Measurements from ENCODE around the gene LSM12. TPM values are rescaled to one million over a fixed set of nuclear protein-coding genes. Genes with fewer than 3 reads are reported as not detected.

Gene LSM12
- total RNA-seq, 2 experiments from 2014 or later, result 61.9 to 62.5 TPM

GRCh38 chr17:44093231-44093900, 26.9 kb upstream of the LSM12 start:
- ChIA-PET CTCF (no interaction called here), POLR2A (interaction anchor here (0.9 kb wide), 1 partner anchor 93 kb away, joined by 3 read pairs; no protein-coding TSS in a partner anchor)
- no peaks in the 10 kb centered on the region for H3K27me3 Mint-ChIP-seq (ENCODE audit: low read depth)
- no peak overlapping the region for H3K4me3 Mint-ChIP-seq
- no peak overlapping the region for H3K27ac Mint-ChIP-seq
- ATAC-seq (no peak), DNase-seq (no peak)
- no peaks in the 10 kb centered on the region for H3K9me3 Mint-ChIP-seq (ENCODE audit: insufficient read depth)
- H3K36me3 Mint-ChIP-seq (ENCODE audit: low read depth), result peaks cover 5% of the 10 kb centered on the region
- H3K4me1 Mint-ChIP-seq (ENCODE audit: low read depth), result peaks cover 19% of the 10 kb centered on the region

GRCh38 chr17:44092051-44092450, 25.6 kb upstream of the LSM12 start:
- peaks cover 13% of the 10 kb centered on the region for H3K4me1 Mint-ChIP-seq (ENCODE audit: low read depth)
- POLR2A ChIA-PET, result no interaction called here

GRCh38 chr17:44091200-44091997, 24.9 kb upstream of the LSM12 start:
- DNase-seq (no peak), ATAC-seq (no peak)
- Mint-ChIP-seq H3K27me3 (ENCODE audit: low read depth) (no peaks in the 10 kb centered on the region), H3K4me3 (no peak overlapping the region), H3K9me3 (ENCODE audit: insufficient read depth) (no peaks in the 10 kb centered on the region), H3K4me1 (ENCODE audit: low read depth) (peaks cover 15% of the 10 kb centered on the region), H3K27ac (no peak overlapping the region), H3K36me3 (ENCODE audit: low read depth) (peaks cover 5% of the 10 kb centered on the region)
- POLR2A ChIA-PET, result no interaction called here
- CTCF ChIA-PET, result no interaction called here

More at GRCh38 chr17:44092051-44092450, 25.6 kb upstream of the LSM12 start:
- Mint-ChIP-seq H3K27ac (no peak overlapping the region), H3K36me3 (ENCODE audit: low read depth) (peaks cover 5% of the 10 kb centered on the region), H3K4me3 (no peak overlapping the region), H3K27me3 (ENCODE audit: low read depth) (no peaks in the 10 kb centered on the region), H3K9me3 (ENCODE audit: insufficient read depth) (no peaks in the 10 kb centered on the region)
- CTCF ChIA-PET, result no interaction called here
- no peak for ATAC-seq
- DNase-seq, result no peak

- no peaks in the 10 kb centered on the region for H3K27me3 Mint-ChIP-seq (ENCODE audit: low read depth)
- peaks cover 6% of the 10 kb centered on the region for H3K4me1 Mint-ChIP-seq (ENCODE audit: low read depth)
- no peak overlapping the region for H3K4me3 Mint-ChIP-seq
- H3K36me3 Mint-ChIP-seq (ENCODE audit: low read depth), result peaks cover 9% of the 10 kb centered on the region
- DNase-seq (no peak), ATAC-seq (no peak)
- ChIA-PET CTCF (interaction anchor here (1.4 to 2.1 kb wide), 2 partner anchors 35 to 145 kb away, joined by 3 to 5 read pairs; partner anchors contain the start of gene HDAC5), POLR2A (no interaction called here)
- peak overlapping the region; percentile 48 for H3K27ac Mint-ChIP-seq
- no peaks in the 10 kb centered on the region for H3K9me3 Mint-ChIP-seq (ENCODE audit: insufficient read depth)
These were observed 21.8 kb upstream of the LSM12 start for GRCh38 chr17:44088254-44088653.

- no peaks in the 10 kb centered on the region for H3K27me3 Mint-ChIP-seq (ENCODE audit: low read depth)
- POLR2A ChIA-PET, result no interaction called here
- DNase-seq, result no peak
- CTCF ChIA-PET, result interaction anchor here (1.0 to 2.1 kb wide), 3 partner anchors 31 to 144 kb away, joined by 3 to 5 read pairs (median 3); partner anchors contain the start of gene HDAC5
- peaks cover 6% of the 10 kb centered on the region for H3K4me1 Mint-ChIP-seq (ENCODE audit: low read depth)
- H3K4me3 Mint-ChIP-seq, result no peak overlapping the region
- no peak for ATAC-seq
- H3K36me3 Mint-ChIP-seq (ENCODE audit: low read depth), result peaks cover 11% of the 10 kb centered on the region
- H3K27ac Mint-ChIP-seq, result no peak overlapping the region
- no peaks in the 10 kb centered on the region for H3K9me3 Mint-ChIP-seq (ENCODE audit: insufficient read depth)
These were observed 20.8 kb upstream of the LSM12 start for GRCh38 chr17:44087319-44087718.

- Mint-ChIP-seq H3K4me1 (ENCODE audit: low read depth) (peaks cover 6% of the 10 kb centered on the region), H3K9me3 (ENCODE audit: insufficient read depth) (no peaks in the 10 kb centered on the region), H3K27ac (no peak overlapping the region), H3K4me3 (no peak overlapping the region), H3K36me3 (ENCODE audit: low read depth) (peaks cover 14% of the 10 kb centered on the region), H3K27me3 (ENCODE audit: low read depth) (no peaks in the 10 kb centered on the region)
- DNase-seq (peak; percentile 29), ATAC-seq (peak; percentile 31)
- ChIA-PET CTCF (interaction anchor here (1.0 to 2.1 kb wide), 2 partner anchors 32 to 37 kb away, joined by 3 to 5 read pairs; partner anchors contain the start of gene HDAC5), POLR2A (no interaction called here)
These were observed 20.2 kb upstream of the LSM12 start for GRCh38 chr17:44086364-44087311.

GRCh38 chr17:44085908-44086307, 19.4 kb upstream of the LSM12 start:
- Mint-ChIP-seq H3K4me3 (no peak overlapping the region), H3K36me3 (ENCODE audit: low read depth) (peaks cover 14% of the 10 kb centered on the region), H3K27me3 (ENCODE audit: low read depth) (no peaks in the 10 kb centered on the region), H3K9me3 (ENCODE audit: insufficient read depth) (no peaks in the 10 kb centered on the region), H3K27ac (peak overlapping the region; percentile 40), H3K4me1 (ENCODE audit: low read depth) (peaks cover 6% of the 10 kb centered on the region)
- no peak for DNase-seq
- ATAC-seq, result no peak
- CTCF ChIA-PET, result no interaction called here
- POLR2A ChIA-PET, result interaction anchor here (0.7 kb wide), 1 partner anchor 263 kb away, joined by 3 read pairs; no protein-coding TSS in a partner anchor

- H3K27me3 Mint-ChIP-seq (ENCODE audit: low read depth), result no peaks in the 10 kb centered on the region
- DNase-seq (no peak), ATAC-seq (no peak)
- no peaks in the 10 kb centered on the region for H3K9me3 Mint-ChIP-seq (ENCODE audit: insufficient read depth)
- ChIA-PET POLR2A (interaction anchor here (0.6 to 0.7 kb wide), 2 partner anchors 264 to 989 kb away, joined by 3 read pairs; no protein-coding TSS in a partner anchor), CTCF (interaction anchor here (2.1 to 2.7 kb wide), 2 partner anchors 11 to 141 kb away, joined by 4 to 13 read pairs; no protein-coding TSS in a partner anchor)
- H3K36me3 Mint-ChIP-seq (ENCODE audit: low read depth), result peaks cover 14% of the 10 kb centered on the region
- no peak overlapping the region for H3K27ac Mint-ChIP-seq
- no peak overlapping the region for H3K4me3 Mint-ChIP-seq
- H3K4me1 Mint-ChIP-seq (ENCODE audit: low read depth), result peaks cover 6% of the 10 kb centered on the region
These were observed 18.4 kb upstream of the LSM12 start for GRCh38 chr17:44084921-44085320.

GRCh38 chr17:44084131-44084538, 17.7 kb upstream of the LSM12 start:
- Mint-ChIP-seq H3K4me3 (no peak overlapping the region), H3K27me3 (ENCODE audit: low read depth) (no peaks in the 10 kb centered on the region), H3K9me3 (ENCODE audit: insufficient read depth) (no peaks in the 10 kb centered on the region), H3K4me1 (ENCODE audit: low read depth) (peaks cover 6% of the 10 kb centered on the region), H3K36me3 (ENCODE audit: low read depth) (peaks cover 14% of the 10 kb centered on the region), H3K27ac (no peak overlapping the region)
- DNase-seq, result peak; percentile 51
- CTCF ChIA-PET, result interaction anchor here (1.0 to 2.7 kb wide), 6 partner anchors 10 to 140 kb away, joined by 3 to 13 read pairs (median 4); partner anchors contain the start of gene HDAC5
- POLR2A ChIA-PET, result no interaction called here
- peak; percentile 52 for ATAC-seq

- Mint-ChIP-seq H3K4me3 (no peak overlapping the region), H3K4me1 (ENCODE audit: low read depth) (peaks cover 6% of the 10 kb centered on the region), H3K36me3 (ENCODE audit: low read depth) (peaks cover 11% of the 10 kb centered on the region), H3K9me3 (ENCODE audit: insufficient read depth) (no peaks in the 10 kb centered on the region), H3K27ac (no peak overlapping the region), H3K27me3 (ENCODE audit: low read depth) (no peaks in the 10 kb centered on the region)
- ChIA-PET CTCF (interaction anchor here (0.7 to 2.7 kb wide), 8 partner anchors 9 to 139 kb away, joined by 3 to 13 read pairs (median 4); partner anchors contain the start of gene HDAC5), POLR2A (no interaction called here)
- ATAC-seq, result peak; percentile 38
- DNase-seq, result no peak
These were observed 16.9 kb upstream of the LSM12 start for GRCh38 chr17:44083250-44083849.

All from activated CD8-positive, alpha-beta T cell treated with anti-CD3 and anti-CD28 coated beads, Interleukin-2, amount 10 ng/mL, durations not matched to agents 7 days and 5 days (primary cell).